Breast epithelium (tissue), 3 donors: ENCODE data around the gene FOCAD.

Experiments used
- POLR2A ChIP-seq: fragments of 450-650 bp; IDR thresholded peaks from one replicate; pipeline ENCODE4 v1.6.1; 2016; ENCODE audit warnings: antibody characterized with exemption, mild to moderate bottlenecking, moderate library complexity
- POLR2AphosphoS5 ChIP-seq, 3 donors: sonication (generic); formaldehyde crosslinking; IDR thresholded peaks; one replicate each; pipeline ENCODE4 v1.6.1; 2017; ENCODE audit warnings: antibody characterized with exemption in 3 of 3
- TF ChIP-seq, protein P1 (sequence below), 3 donors: fragments of 450-650 bp; IDR thresholded peaks; one replicate each; pipeline ENCODE4 v1.5.1; 2016 to 2017; ENCODE audit warnings: antibody characterized with exemption in 3 of 3, mild to moderate bottlenecking in 3 of 3, moderate library complexity in 3 of 3

DNA sequence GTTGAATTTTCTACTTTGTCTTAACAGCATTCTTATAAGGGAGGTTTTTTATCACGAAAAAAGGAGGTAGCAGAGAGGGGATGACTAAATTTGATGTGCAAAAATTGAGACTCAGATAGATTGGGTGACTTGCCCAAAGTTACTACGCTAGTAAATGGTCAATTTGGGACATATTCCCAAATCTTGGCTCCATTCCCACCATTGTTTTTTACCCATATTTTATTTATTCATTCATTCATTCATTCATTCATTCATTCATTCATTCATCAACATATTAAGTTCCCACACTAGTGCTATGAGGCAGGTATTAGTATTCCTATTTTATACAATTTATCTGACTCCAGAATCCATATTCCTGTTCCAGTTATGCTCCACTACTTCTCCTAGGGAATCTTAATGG is 261.8 kb downstream of the FOCAD start:
- TF ChIP-seq, protein P1, sequence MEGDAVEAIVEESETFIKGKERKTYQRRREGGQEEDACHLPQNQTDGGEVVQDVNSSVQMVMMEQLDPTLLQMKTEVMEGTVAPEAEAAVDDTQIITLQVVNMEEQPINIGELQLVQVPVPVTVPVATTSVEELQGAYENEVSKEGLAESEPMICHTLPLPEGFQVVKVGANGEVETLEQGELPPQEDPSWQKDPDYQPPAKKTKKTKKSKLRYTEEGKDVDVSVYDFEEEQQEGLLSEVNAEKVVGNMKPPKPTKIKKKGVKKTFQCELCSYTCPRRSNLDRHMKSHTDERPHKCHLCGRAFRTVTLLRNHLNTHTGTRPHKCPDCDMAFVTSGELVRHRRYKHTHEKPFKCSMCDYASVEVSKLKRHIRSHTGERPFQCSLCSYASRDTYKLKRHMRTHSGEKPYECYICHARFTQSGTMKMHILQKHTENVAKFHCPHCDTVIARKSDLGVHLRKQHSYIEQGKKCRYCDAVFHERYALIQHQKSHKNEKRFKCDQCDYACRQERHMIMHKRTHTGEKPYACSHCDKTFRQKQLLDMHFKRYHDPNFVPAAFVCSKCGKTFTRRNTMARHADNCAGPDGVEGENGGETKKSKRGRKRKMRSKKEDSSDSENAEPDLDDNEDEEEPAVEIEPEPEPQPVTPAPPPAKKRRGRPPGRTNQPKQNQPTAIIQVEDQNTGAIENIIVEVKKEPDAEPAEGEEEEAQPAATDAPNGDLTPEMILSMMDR (IDR thresholded peaks at IDR 0.05) = no peak
- TF ChIP-seq POLR2AphosphoS5 (IDR thresholded peaks at IDR 0.05) (no peak), POLR2A (no peak)
